Mesendoderm (in vitro differentiated cells): ENCODE measurements around the gene ASB9.

Experiments
- DNase-seq: peaks from one replicate; pipeline ENCODE4 v3.0.0; 2013
- H2AK5ac ChIP-seq: 2 replicates; pipeline ENCODE4 v1.6.1; 2013; ENCODE audit warnings: low read length, inconsistent platforms
- H2BK120ac ChIP-seq: 2 replicates; pipeline ENCODE4 v1.6.1; 2013; ENCODE audit warnings: low read depth, mild to moderate bottlenecking, low read length, moderate library complexity, mixed read lengths
- H2BK15ac ChIP-seq: replicated peaks from 2 replicates; pipeline ENCODE4 v1.6.1; 2013; ENCODE audit warnings: low read depth, mild to moderate bottlenecking, moderate library complexity
- H2BK5ac ChIP-seq: 2 replicates; pipeline ENCODE4 v1.6.1; 2013; ENCODE audit warnings: low read length, inconsistent platforms
- H3K18ac ChIP-seq: 2 replicates; pipeline ENCODE4 v1.6.1; 2013; ENCODE audit warnings: mild to moderate bottlenecking, low read length, mixed read lengths
- H3K23ac ChIP-seq: one replicate; pipeline ENCODE4 v1.6.1; 2013; ENCODE audit warnings: low read length
- H3K27ac ChIP-seq: 2 replicates; pipeline ENCODE4 v1.5.1; 2013; ENCODE audit warnings: low read depth, mild to moderate bottlenecking, inconsistent platforms, low read length, moderate library complexity
- H3K27me3 ChIP-seq: 2 replicates; pipeline ENCODE4 v1.6.1; 2013; ENCODE audit warnings: low read length, control low read depth, mild to moderate bottlenecking, inconsistent platforms; ENCODE audit not compliant: insufficient read depth, poor library complexity
- H3K36me3 ChIP-seq: 2 replicates; pipeline ENCODE4 v1.6.1; 2013; ENCODE audit warnings: low read length, inconsistent platforms; ENCODE audit not compliant: control insufficient read depth, insufficient read depth
- H3K4ac ChIP-seq: one replicate; pipeline ENCODE4 v1.6.1; 2013; ENCODE audit warnings: low read depth, mild to moderate bottlenecking, low read length, moderate library complexity
- H3K4me1 ChIP-seq: 2 replicates; pipeline ENCODE4 v1.6.1; 2013; ENCODE audit warnings: low read depth, low read length, inconsistent platforms; ENCODE audit not compliant: control insufficient read depth
- H3K4me2 ChIP-seq: 2 replicates; pipeline ENCODE4 v1.6.1; 2013; ENCODE audit warnings: low read length
- H3K4me3 ChIP-seq: 2 replicates; pipeline ENCODE4 v1.5.1; 2013; ENCODE audit warnings: mild to moderate bottlenecking, low read length
- H3K56ac ChIP-seq: one replicate; pipeline ENCODE4 v1.6.1; 2013; ENCODE audit warnings: low read length
- H3K79me1 ChIP-seq: 2 replicates; pipeline ENCODE4 v1.6.1; 2013; ENCODE audit warnings: low read length, inconsistent platforms
- H3K79me2 ChIP-seq: 2 replicates; pipeline ENCODE4 v1.6.1; 2013; ENCODE audit warnings: mild to moderate bottlenecking, low read length; ENCODE audit not compliant: control insufficient read depth, insufficient read depth
- H3K9ac ChIP-seq: 2 replicates; pipeline ENCODE4 v1.6.1; 2013; ENCODE audit warnings: low read length, inconsistent platforms
- H4K5ac ChIP-seq: one replicate; pipeline ENCODE4 v1.6.1; 2013; ENCODE audit warnings: low read length
- H4K8ac ChIP-seq: one replicate; pipeline ENCODE4 v1.6.1; 2013; ENCODE audit warnings: low read depth, mild to moderate bottlenecking, control low read depth, low read length, moderate library complexity
- WGBS: extraction: QIAGEN DNeasy Blood & Tissue Kit; methylation state at CpG from one replicate; pipeline ENCODE4 v1.1.7; 2013; ENCODE audit warnings: low lambda C conversion rate, missing lambda C conversion rate; ENCODE audit not compliant: insufficient coverage; ENCODE audit errors: extremely low coverage; 5-methylcytosine and 5-hydroxymethylcytosine counted together

ASB9 gene

DNA sequence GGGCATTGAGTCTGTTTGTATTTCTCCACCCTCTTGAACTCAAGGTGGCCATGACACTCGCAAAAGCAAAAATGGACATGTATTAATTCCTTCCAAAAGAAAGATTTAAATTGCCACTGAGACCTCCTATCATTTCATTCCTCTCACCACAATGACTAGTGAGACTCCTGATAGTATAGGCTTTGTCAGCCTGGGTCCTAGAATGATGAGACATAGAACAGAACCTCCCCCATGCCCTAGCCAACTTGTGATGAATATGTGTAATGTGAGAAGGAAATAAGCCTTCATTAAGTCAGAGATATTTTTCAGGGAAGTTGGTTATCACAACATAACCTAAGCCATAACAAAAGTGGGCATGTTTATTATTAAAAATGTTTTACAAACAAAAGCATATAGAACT is 62.5 kb downstream of the ASB9 start:
- H4K8ac ChIP-seq = no peak overlapping the region
- no peaks in the 10 kb centered on the region for H3K79me1 ChIP-seq
- no peak overlapping the region for H3K9ac ChIP-seq
- H2BK15ac ChIP-seq = no peak overlapping the region
- no peak overlapping the region for H3K23ac ChIP-seq
- no peak overlapping the region for H2AK5ac ChIP-seq
- no peak overlapping the region for H4K5ac ChIP-seq
- H3K4me1 ChIP-seq = no peaks in the 10 kb centered on the region
- H3K56ac ChIP-seq = no peak overlapping the region
- WGBS = no CpG with 5 or more reads among the region's 1 CpG
- H3K4me3 ChIP-seq = no peak overlapping the region
- no peak for DNase-seq
- H3K79me2 ChIP-seq = no peaks in the 10 kb centered on the region
- H3K27ac ChIP-seq = no peak overlapping the region
- no peak overlapping the region for H2BK5ac ChIP-seq
- no peaks in the 10 kb centered on the region for H3K27me3 ChIP-seq
- no peak overlapping the region for H3K4ac ChIP-seq
- no peaks in the 10 kb centered on the region for H3K36me3 ChIP-seq
- no peak overlapping the region for H3K4me2 ChIP-seq
- no peak overlapping the region for H3K18ac ChIP-seq
- no peak overlapping the region for H2BK120ac ChIP-seq

DNA sequence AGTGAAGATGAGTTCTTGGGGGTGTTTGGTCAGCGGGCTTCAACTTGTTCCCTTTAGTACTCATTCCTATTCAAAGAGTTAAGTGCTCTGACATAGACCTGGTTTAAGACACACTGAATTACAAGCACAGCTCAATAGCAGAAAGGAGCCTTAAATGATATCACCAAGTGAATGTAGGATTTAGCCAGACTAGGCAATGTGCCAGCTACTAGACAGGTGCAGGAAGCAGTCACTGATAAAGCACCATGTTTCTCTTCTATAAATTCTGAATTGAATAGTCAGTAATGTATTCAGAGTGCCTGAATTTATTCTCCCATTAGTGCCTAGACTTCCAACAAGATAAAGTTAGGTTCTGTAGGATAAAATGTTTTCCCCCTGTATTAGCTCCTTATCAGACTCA is 63.6 kb downstream of the ASB9 start:
- Histone ChIP-seq H2BK120ac (no peak overlapping the region), H2BK5ac (no peak overlapping the region), H3K27ac (no peak overlapping the region), H2BK15ac (no peak overlapping the region), H3K4me2 (no peak overlapping the region), H3K23ac (no peak overlapping the region), H3K79me1 (no peaks in the 10 kb centered on the region), H3K4me1 (no peaks in the 10 kb centered on the region), H3K4ac (no peak overlapping the region), H3K9ac (no peak overlapping the region), H4K5ac (no peak overlapping the region), H2AK5ac (no peak overlapping the region), H4K8ac (no peak overlapping the region), H3K56ac (no peak overlapping the region), H3K18ac (no peak overlapping the region), H3K4me3 (no peak overlapping the region), H3K27me3 (no peaks in the 10 kb centered on the region), H3K79me2 (no peaks in the 10 kb centered on the region), H3K36me3 (no peaks in the 10 kb centered on the region)
- no CpG with 5 or more reads among the region's 1 CpG for WGBS
- DNase-seq = no peak

DNA sequence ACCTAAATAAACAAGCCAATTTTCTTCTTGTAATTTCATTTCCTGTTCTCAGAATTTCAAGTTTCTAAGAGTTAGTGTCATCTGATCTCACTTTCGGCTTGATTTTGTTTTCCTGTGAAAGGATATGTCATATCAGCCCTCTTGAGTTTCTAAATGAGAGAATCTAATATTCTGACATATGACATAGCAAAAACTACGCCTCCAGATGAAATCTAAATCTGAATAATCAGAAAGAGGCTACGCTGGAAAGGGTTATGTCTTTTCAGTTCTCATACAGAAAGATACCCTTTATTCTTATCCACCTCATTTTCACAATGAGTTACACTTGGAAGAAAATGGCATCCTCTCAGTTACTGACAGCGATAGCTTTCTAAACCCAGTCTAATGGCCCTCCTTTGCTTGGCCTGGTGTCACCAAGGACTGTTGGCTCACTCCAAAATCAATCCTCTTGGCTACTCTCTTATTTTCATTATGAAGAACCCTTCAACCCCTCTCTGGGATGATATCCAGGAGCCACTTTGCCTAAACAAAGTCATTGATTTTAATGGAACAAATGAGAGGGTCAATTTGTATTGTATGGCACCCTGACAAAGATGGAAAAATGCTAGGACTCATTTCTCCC is 65.6 kb downstream of the ASB9 start:
- H2BK120ac ChIP-seq = no peak overlapping the region

DNA sequence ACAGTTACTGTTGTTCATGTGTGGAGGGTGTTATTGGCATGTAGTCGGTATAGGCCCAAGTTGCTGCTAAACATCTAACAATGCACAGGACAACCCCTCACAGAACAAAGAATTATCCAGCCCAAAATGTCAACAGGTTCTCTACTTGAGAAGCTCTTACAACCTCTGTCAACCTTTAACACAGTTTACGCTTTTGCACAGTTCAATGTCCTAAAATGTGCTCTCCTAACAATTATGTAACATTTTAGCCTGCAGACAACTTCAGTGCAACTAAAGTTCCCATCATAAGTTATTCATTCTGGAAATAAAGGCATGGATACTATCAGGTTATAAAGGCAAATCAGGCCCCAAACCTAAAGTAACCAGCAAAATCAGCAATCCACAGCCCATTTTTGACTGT is 66.2 kb downstream of the ASB9 start:
- no CpG with 5 or more reads among the region's 2 CpGs for WGBS

More for the DNA sequence above, 65.6 kb downstream of the ASB9 start:
- H3K27me3 ChIP-seq = no peaks in the 10 kb centered on the region
- H3K36me3 ChIP-seq = no peaks in the 10 kb centered on the region
- H3K23ac ChIP-seq = no peak overlapping the region
- H4K5ac ChIP-seq = no peak overlapping the region
- no peak overlapping the region for H3K4me2 ChIP-seq
- DNase-seq = no peak
- H3K79me1 ChIP-seq = no peaks in the 10 kb centered on the region
- no peaks in the 10 kb centered on the region for H3K4me1 ChIP-seq
- no peak overlapping the region for H3K18ac ChIP-seq
- no peak overlapping the region for H3K27ac ChIP-seq
- H3K9ac ChIP-seq = no peak overlapping the region
- no peak overlapping the region for H3K56ac ChIP-seq
- H2BK5ac ChIP-seq = no peak overlapping the region
- H2BK15ac ChIP-seq = no peak overlapping the region
- no peaks in the 10 kb centered on the region for H3K79me2 ChIP-seq
- no peak overlapping the region for H3K4me3 ChIP-seq
- no peak overlapping the region for H2AK5ac ChIP-seq
- H3K4ac ChIP-seq = no peak overlapping the region
- H4K8ac ChIP-seq = no peak overlapping the region
- no CpG with 5 or more reads among the region's 4 CpGs for WGBS

DNA sequence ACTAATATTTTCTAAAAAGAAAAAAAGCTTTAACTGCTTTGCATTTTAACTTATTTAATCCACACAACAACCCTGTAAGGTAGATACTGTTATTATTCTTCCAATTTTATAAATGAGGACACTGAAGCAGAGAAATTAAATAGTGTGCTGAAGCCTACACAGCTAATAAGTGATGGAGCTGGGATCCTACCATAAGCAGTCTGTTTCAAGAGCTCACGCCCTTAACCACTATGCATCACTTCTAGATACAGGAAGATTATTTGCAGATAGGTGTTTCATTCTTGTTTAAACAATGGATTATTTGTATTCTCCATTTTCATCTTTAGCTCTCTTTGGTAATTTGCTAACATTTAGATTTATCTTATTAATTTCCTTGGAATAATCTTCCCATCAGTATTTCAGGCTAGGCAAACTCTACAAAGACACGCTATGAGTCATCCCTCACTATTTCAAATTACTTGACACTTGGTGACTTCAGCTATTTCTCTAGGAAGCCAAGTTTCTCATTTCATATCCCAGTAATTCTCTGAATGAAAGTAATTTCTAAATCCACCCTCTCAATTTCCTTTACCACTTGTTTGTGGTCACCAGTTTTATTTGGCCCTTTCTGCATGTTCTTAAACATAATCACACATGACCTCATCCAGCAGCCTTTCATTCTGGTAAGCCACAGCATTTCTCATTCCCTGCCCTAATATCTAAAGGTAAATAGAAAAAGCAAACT is 67.3 kb downstream of the ASB9 start:
- Histone ChIP-seq H3K4me2 (no peak overlapping the region), H3K23ac (no peak overlapping the region), H3K27me3 (no peaks in the 10 kb centered on the region), H3K4me1 (no peaks in the 10 kb centered on the region), H3K18ac (no peak overlapping the region), H3K56ac (no peak overlapping the region), H3K9ac (no peak overlapping the region), H4K5ac (no peak overlapping the region), H3K4ac (no peak overlapping the region), H3K4me3 (no peak overlapping the region), H3K79me1 (no peaks in the 10 kb centered on the region), H2BK5ac (no peak overlapping the region), H2BK120ac (no peak overlapping the region), H2BK15ac (no peak overlapping the region), H3K79me2 (no peaks in the 10 kb centered on the region), H4K8ac (no peak overlapping the region), H3K36me3 (no peaks in the 10 kb centered on the region), H2AK5ac (no peak overlapping the region), H3K27ac (no peak overlapping the region)
- DNase-seq = no peak
- no CpG with 5 or more reads among the region's 2 CpGs for WGBS

More for the DNA sequence above, 66.2 kb downstream of the ASB9 start:
- no peak overlapping the region for H3K9ac ChIP-seq
- H3K4ac ChIP-seq = no peak overlapping the region
- no peaks in the 10 kb centered on the region for H3K79me1 ChIP-seq
- no peak overlapping the region for H4K8ac ChIP-seq
- no peak overlapping the region for H3K56ac ChIP-seq
- no peak overlapping the region for H4K5ac ChIP-seq
- H3K18ac ChIP-seq = no peak overlapping the region
- H3K27ac ChIP-seq = no peak overlapping the region
- H2BK15ac ChIP-seq = no peak overlapping the region
- no peak overlapping the region for H2BK120ac ChIP-seq
- H2AK5ac ChIP-seq = no peak overlapping the region
- no peak overlapping the region for H3K23ac ChIP-seq
- H3K4me3 ChIP-seq = no peak overlapping the region
- no peak overlapping the region for H3K4me2 ChIP-seq
- no peak overlapping the region for H2BK5ac ChIP-seq
- H3K79me2 ChIP-seq = no peaks in the 10 kb centered on the region
- no peaks in the 10 kb centered on the region for H3K36me3 ChIP-seq
- H3K27me3 ChIP-seq = no peaks in the 10 kb centered on the region
- DNase-seq = no peak
- no peaks in the 10 kb centered on the region for H3K4me1 ChIP-seq

DNA sequence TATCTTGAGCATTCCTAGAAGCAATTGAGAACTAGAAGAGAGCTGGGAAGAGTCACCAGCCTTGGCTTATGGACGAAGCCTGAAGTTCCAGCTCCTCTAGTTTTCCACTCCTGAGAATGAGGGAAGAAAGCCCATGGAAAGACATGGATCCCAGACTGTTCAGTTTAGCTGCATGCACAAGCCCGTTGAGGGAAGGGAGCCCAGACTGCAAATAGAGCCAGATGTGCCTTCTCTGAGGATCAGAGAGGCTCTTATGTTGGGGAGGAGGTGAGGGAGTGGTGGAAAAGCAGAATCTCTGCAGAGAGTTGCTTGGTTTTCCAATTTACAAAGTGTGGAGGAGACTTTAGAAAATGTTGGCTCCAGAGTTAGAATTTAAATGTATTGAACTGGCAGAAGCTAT is 69.0 kb downstream of the ASB9 start:
- H3K36me3 ChIP-seq = no peaks in the 10 kb centered on the region
- no peaks in the 10 kb centered on the region for H3K4me1 ChIP-seq
- no peak overlapping the region for H2BK120ac ChIP-seq
- H3K56ac ChIP-seq = no peak overlapping the region
- H3K9ac ChIP-seq = no peak overlapping the region
- H2BK15ac ChIP-seq = no peak overlapping the region
- no peaks in the 10 kb centered on the region for H3K79me1 ChIP-seq
- H3K79me2 ChIP-seq = no peaks in the 10 kb centered on the region
- H3K4me3 ChIP-seq = no peak overlapping the region
- H4K8ac ChIP-seq = no peak overlapping the region
- H3K27ac ChIP-seq = no peak overlapping the region
- no peak for DNase-seq
- no peak overlapping the region for H3K23ac ChIP-seq
- no peak overlapping the region for H3K4me2 ChIP-seq
- no CpG with 5 or more reads among the region's 2 CpGs for WGBS
- H3K4ac ChIP-seq = no peak overlapping the region
- no peak overlapping the region for H2BK5ac ChIP-seq
- H3K18ac ChIP-seq = no peak overlapping the region
- no peak overlapping the region for H2AK5ac ChIP-seq
- H3K27me3 ChIP-seq = no peaks in the 10 kb centered on the region
- H4K5ac ChIP-seq = no peak overlapping the region
